GM10266 (cell line): ENCODE measurements around the gene RET.

Experiments used
- DNase-seq: peaks from one replicate; pipeline ENCODE4 v3.0.0; 2012; ENCODE audit errors: extremely low spot score
- TF ChIP-seq, protein P1 (sequence below): IDR thresholded peaks from 2 replicates; pipeline ENCODE4 v1.5.1; 2012; ENCODE audit warnings: mild to moderate bottlenecking, low read depth; ENCODE audit not compliant: control insufficient read depth, insufficient read depth; ENCODE audit errors: missing control alignments

Gene RET

DNA sequence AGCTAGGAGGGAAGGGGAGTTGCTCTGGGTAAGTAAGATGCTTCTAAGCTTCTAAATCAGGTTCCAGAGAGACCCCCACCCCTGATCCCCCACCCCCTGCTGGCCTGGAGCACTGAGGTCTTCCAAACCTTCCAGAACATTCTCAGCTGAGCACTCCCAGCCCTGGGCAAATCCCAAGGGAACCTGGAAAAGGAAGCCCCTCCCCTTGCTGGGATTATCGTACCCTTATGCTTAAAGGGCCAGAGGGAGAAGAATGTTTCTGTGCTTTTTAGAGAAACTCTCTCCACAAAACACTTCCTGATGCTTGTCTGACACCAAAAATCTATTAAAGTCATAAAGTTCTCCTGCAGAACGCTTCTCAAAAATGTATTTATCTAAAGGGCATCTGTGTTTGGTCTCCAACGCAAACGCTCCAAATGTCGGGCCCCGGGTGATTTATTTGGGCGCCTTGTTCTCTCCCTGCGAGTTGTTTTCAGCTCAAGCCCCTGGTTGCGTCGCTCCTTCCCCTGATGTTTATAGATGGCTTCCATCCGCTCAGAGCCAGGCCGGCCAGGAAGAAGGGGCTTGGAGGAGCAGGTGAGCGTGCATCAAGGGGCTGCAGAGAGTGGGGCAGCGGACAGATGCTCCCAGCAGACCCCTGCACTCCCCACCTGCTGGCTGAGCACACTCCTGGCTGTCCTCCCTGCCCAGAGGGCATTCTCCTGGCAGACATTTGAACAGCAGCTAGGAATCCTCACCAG lies 8.2 kb upstream of the RET start:
- TF ChIP-seq, protein P1, sequence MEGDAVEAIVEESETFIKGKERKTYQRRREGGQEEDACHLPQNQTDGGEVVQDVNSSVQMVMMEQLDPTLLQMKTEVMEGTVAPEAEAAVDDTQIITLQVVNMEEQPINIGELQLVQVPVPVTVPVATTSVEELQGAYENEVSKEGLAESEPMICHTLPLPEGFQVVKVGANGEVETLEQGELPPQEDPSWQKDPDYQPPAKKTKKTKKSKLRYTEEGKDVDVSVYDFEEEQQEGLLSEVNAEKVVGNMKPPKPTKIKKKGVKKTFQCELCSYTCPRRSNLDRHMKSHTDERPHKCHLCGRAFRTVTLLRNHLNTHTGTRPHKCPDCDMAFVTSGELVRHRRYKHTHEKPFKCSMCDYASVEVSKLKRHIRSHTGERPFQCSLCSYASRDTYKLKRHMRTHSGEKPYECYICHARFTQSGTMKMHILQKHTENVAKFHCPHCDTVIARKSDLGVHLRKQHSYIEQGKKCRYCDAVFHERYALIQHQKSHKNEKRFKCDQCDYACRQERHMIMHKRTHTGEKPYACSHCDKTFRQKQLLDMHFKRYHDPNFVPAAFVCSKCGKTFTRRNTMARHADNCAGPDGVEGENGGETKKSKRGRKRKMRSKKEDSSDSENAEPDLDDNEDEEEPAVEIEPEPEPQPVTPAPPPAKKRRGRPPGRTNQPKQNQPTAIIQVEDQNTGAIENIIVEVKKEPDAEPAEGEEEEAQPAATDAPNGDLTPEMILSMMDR, result no peak
- no peak for DNase-seq

DNA sequence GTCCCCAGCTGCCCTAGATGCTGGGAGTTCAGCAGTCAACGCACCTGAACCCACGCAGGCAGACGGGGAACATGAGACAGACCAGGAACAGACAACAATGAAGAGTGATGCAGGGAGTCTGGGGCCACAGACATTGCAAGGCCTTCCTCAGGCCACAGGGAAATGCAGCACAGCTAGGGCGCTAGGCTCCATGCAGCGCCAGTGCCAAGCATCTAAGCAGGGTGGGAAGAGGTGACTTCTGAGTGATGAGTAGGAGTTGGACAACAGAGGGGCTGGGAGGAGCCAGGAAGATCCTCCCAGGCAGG lies 7.7 kb upstream of the RET start:
- DNase-seq, result no peak

DNA sequence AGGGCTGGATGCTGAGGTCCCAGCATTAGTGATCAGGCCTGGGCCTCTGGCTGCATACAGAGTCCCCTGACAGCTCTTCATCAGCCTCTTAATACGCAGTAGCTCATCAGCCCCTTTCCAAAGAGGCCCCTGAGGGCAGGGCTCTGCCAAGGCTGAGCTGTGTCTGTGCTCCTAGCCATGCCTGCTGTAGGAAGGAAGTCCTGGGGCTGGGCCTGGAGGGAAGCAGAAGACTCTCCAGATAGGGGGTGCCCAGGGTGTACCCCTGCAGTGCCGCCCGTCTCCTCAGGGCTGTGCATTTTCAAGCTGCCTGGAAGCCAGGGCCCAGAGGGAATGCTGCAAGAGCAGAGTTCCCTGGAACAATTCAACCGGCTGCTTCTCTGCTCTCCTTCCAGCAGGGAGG lies 7.3 kb upstream of the RET start:
- no peak for DNase-seq
- TF ChIP-seq, protein P1, result no peak

More for the DNA sequence above, 7.7 kb upstream of the RET start:
- TF ChIP-seq, protein P1, result no peak

DNA sequence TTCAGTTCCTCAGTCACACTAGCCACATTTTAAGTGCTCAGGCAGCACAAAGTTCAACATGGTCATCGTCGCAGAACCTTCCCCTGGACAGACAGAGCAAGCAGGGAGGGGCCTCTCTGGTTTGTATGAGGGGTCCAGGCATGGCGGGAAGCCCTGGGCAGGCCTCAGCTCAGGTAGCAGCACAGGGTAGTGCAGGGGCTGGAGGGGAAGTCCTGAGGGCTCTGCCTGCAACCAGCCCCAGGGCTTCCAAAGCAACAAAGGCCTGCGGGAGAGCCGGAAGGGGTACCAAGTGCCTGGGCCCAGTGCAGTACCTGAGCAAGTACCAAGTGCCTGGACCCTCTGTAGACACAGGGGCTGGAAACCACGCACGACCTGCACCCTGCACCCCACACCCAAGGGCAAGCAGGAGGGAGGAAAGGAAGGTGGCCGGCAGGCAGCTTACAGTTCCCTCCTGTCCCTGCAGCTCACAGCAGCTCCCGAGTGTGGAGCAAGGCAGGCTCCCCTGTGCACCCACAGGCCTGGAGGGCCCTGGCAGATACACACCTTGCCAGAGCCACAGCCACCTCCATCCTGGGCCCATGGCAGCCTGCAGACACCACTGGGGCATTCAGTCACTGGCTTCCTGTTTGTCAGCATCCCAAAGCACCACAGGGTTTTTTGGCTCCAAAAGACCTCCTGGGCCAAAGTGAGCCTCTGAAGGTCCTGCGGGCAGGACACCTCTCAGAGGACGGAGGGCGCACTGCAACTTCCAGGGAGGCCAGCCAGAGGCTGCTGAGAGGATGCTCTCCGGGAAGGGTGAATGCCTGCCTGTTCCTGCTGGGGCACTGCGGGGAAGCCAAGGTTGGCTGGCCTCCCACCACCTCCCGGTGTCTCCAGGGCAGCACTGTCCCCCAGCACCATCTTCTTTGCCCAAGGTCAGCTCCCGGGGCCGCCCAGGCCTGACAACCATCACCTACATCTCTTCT lies 6.5 kb upstream of the RET start:
- TF ChIP-seq, protein P1, result no peak
- DNase-seq, result no peak

DNA sequence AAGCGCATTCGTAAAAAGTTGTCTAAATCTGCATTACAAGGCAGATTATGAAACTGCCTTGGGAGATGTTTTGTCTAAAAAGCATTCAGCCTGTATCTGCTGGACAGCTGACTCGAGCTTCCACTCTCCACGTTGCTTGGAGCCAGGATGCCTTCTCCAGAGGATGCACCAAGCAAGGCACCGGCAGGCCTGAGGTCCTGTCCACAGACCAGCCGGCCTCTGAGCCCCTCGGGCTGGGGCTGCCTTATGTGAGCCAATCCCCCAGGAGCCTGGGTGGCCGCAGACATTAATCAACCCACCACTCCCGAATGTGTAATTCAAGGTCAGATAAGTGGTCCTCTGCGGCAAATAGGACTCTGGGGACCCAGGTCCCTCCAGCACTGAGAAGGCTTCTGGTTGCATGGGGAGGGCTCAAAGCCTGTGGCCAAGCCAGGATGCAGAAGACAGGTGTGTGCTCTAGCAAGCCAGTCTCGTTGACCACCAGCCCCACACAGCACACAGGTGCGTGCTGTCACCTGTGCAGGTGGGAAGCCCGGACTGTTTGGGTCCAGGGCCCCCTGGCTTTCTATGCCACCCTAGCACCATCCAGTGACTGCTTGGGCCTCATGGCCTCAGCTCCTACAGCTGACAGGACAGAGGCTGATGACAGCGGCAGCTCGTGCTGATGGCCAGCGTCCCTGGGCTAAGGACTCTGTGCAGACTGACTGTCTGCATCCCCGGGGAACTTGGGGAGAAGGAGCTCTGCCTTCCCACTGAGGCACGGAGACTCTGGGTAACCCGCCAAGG lies 4.8 kb upstream of the RET start:
- no peak for DNase-seq
- TF ChIP-seq, protein P1, result no peak

DNA sequence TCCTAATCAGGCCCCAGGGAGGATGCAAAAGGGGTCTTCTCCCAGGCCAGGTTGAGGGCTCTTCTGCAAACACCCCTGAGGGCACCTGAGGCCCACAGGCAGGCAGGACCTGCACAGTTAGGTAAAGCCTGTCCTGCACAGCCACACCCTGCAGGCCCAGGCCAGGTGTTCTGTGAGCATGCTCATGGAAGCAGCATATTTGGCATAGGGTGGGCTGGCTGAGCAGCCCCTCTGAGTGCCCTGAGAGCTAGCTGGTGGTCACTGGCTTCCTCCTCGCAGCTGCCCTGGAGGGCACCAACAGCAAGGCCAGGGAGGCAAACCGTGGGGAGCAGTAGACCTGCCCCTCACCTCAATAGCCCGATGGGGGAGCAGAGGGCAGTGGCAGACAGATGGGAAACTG lies 3.7 kb upstream of the RET start:
- DNase-seq, result no peak
- TF ChIP-seq, protein P1, result no peak

DNA sequence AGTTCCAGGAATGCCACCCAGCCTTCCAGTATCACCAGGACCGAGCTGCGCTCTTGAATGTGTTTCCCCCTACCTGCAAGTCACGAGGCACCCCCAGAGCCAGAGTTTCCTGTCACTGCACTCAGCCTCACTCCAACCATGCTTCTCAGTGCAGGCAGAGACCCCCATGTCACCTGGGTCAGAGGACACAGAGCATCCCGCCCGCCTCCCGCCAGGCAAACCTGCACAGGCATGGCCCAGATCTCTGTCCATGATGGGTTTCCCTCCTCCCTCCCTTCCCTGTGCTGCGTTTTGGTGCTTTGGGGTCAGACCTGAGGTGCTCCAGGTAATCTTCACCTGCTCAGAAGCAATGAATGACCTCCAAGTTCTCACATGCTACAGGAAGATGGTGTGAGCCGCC lies 3.1 kb upstream of the RET start:
- DNase-seq, result no peak
- TF ChIP-seq, protein P1, result no peak
